Neural progenitor cell (in vitro differentiated cells): Measurements from ENCODE around the gene ZNF773.

Source experiments
- EZH2 ChIP-seq: fragments of 200-600 bp; sonication (generic); IDR thresholded peaks from 2 replicates; pipeline ENCODE4 v1.6.1; 2017; ENCODE audit warnings: antibody characterized with exemption, mild to moderate bottlenecking, moderate library complexity
- TF ChIP-seq, protein P1 (sequence below): fragments of 200-600 bp; sonication (generic); IDR thresholded peaks from 2 replicates; pipeline ENCODE4 v1.5.1; 2017; ENCODE audit warnings: antibody characterized with exemption, mild to moderate bottlenecking

DNA sequence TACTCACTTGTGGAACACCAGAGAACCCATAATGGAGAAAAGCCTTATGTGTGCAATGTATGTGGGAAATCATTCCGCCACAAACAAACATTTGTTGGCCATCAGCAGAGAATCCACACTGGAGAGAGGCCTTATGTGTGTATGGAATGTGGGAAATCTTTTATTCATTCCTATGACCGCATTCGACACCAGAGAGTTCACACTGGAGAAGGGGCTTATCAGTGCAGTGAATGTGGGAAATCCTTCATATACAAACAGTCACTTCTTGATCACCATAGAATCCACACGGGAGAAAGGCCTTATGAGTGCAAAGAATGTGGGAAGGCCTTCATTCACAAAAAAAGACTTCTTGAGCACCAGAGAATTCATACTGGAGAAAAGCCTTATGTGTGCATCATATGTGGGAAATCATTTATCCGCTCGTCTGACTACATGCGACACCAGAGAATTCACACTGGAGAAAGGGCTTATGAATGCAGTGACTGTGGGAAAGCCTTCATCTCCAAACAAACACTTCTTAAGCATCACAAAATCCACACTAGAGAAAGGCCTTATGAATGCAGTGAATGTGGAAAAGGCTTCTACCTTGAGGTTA, 38.3 kb downstream of the ZNF773 start:
- TF ChIP-seq, protein P1, sequence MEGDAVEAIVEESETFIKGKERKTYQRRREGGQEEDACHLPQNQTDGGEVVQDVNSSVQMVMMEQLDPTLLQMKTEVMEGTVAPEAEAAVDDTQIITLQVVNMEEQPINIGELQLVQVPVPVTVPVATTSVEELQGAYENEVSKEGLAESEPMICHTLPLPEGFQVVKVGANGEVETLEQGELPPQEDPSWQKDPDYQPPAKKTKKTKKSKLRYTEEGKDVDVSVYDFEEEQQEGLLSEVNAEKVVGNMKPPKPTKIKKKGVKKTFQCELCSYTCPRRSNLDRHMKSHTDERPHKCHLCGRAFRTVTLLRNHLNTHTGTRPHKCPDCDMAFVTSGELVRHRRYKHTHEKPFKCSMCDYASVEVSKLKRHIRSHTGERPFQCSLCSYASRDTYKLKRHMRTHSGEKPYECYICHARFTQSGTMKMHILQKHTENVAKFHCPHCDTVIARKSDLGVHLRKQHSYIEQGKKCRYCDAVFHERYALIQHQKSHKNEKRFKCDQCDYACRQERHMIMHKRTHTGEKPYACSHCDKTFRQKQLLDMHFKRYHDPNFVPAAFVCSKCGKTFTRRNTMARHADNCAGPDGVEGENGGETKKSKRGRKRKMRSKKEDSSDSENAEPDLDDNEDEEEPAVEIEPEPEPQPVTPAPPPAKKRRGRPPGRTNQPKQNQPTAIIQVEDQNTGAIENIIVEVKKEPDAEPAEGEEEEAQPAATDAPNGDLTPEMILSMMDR = no peak
- TF ChIP-seq EZH2 = no peak
